ENCODE data around the gene CNNM4.

CNNM4 gene

GRCh38 chr2:96861074-96861473, 100.4 kb downstream of the CNNM4 start:
- no peak for DNase-seq
